H9 (cell line): Measurements from ENCODE around the gene TBCC. TPM values are rescaled to one million over a fixed set of nuclear protein-coding genes. Genes with fewer than 3 reads are reported as not detected.

Experiments used
- DNase-seq: peaks from one replicate; pipeline ENCODE4 v3.0.0-alpha.2; 2017
- H2AFZ ChIP-seq: one replicate; pipeline ENCODE4 v1.6.1; 2013; ENCODE audit warnings: mild to moderate bottlenecking, low read length, control low read depth, moderate library complexity
- H2AK5ac ChIP-seq: 2 replicates; pipeline ENCODE4 v1.6.1; 2013; ENCODE audit warnings: low read length, control low read depth, mixed read lengths; ENCODE audit not compliant: insufficient read length
- H2BK120ac ChIP-seq: one replicate; pipeline ENCODE4 v1.6.1; 2013; ENCODE audit warnings: low read depth, mild to moderate bottlenecking, low read length, control low read depth, inconsistent platforms; ENCODE audit not compliant: poor library complexity, severe bottlenecking
- H2BK12ac ChIP-seq: 2 replicates; pipeline ENCODE4 v1.6.1; 2013; ENCODE audit warnings: low read length, control low read depth, mixed read lengths, low read depth; ENCODE audit not compliant: insufficient read length
- H2BK15ac ChIP-seq: 2 replicates; pipeline ENCODE4 v1.6.1; 2013; ENCODE audit warnings: low read depth, low read length, control low read depth
- H2BK20ac ChIP-seq: one replicate; pipeline ENCODE4 v1.6.1; 2013; ENCODE audit warnings: low read depth, mild to moderate bottlenecking, low read length, control low read depth, inconsistent platforms; ENCODE audit not compliant: poor library complexity, severe bottlenecking
- H2BK5ac ChIP-seq: 2 replicates; pipeline ENCODE4 v1.6.1; 2013; ENCODE audit warnings: low read length, control low read depth, mixed read lengths; ENCODE audit not compliant: insufficient read length
- H3K14ac ChIP-seq: 2 replicates; pipeline ENCODE4 v1.6.1; 2013; ENCODE audit warnings: low read length, control low read depth; ENCODE audit not compliant: insufficient read depth
- H3K18ac ChIP-seq: 2 replicates; pipeline ENCODE4 v1.6.1; 2013; ENCODE audit warnings: low read depth, mild to moderate bottlenecking, mixed read lengths, low read length, control low read depth; ENCODE audit not compliant: insufficient read length
- H3K23ac ChIP-seq: 2 replicates; pipeline ENCODE4 v1.6.1; 2013; ENCODE audit warnings: low read length, control low read depth, mixed read lengths, low read depth; ENCODE audit not compliant: insufficient read length
- H3K23me2 ChIP-seq: 2 replicates; pipeline ENCODE4 v1.6.1; 2013; ENCODE audit warnings: low read depth, mild to moderate bottlenecking, mixed read lengths, low read length, control low read depth; ENCODE audit not compliant: insufficient read length, poor library complexity, severe bottlenecking
- H3K27ac ChIP-seq: 2 replicates; pipeline ENCODE4 v1.5.1; 2013; ENCODE audit warnings: low read length, control low read depth, mixed read lengths, low read depth; ENCODE audit not compliant: insufficient read length
- H3K27me3 ChIP-seq: 2 replicates; pipeline ENCODE4 v1.6.1; 2013; ENCODE audit warnings: low read length, control low read depth, inconsistent platforms; ENCODE audit not compliant: insufficient read depth
- H3K4ac ChIP-seq: 2 replicates; pipeline ENCODE4 v1.6.1; 2013; ENCODE audit warnings: low read depth, mild to moderate bottlenecking, control low read depth, inconsistent platforms, low read length, moderate library complexity
- H3K4me1 ChIP-seq: 2 replicates; pipeline ENCODE4 v1.6.1; 2013; ENCODE audit warnings: low read length, control low read depth, inconsistent platforms; ENCODE audit not compliant: insufficient read depth
- H3K4me2 ChIP-seq: 2 replicates; pipeline ENCODE4 v1.6.1; 2013; ENCODE audit warnings: low read length, control low read depth, mixed read lengths; ENCODE audit not compliant: insufficient read length, insufficient read depth
- H3K56ac ChIP-seq: 2 replicates; pipeline ENCODE4 v1.6.1; 2013; ENCODE audit warnings: low read depth, mild to moderate bottlenecking, mixed read lengths, low read length, control low read depth; ENCODE audit not compliant: insufficient read length
- H3K79me1 ChIP-seq: 2 replicates; pipeline ENCODE4 v1.6.1; 2013; ENCODE audit warnings: low read depth, mild to moderate bottlenecking, moderate library complexity, low read length, control low read depth, inconsistent platforms; ENCODE audit not compliant: insufficient read depth, poor library complexity, severe bottlenecking
- H3K79me2 ChIP-seq: 2 replicates; pipeline ENCODE4 v1.6.1; 2013; ENCODE audit warnings: low read length, control low read depth, inconsistent platforms; ENCODE audit not compliant: insufficient read depth
- H3K9ac ChIP-seq: 2 replicates; pipeline ENCODE4 v1.6.1; 2013; ENCODE audit warnings: low read length, control low read depth, mixed read lengths; ENCODE audit not compliant: insufficient read length; ENCODE audit errors: extremely low read depth
- H3K9me3 ChIP-seq: one replicate; pipeline ENCODE4 v1.6.1; 2013; ENCODE audit warnings: low read depth, low read length, inconsistent platforms; ENCODE audit not compliant: control insufficient read depth
- H3T11ph ChIP-seq: one replicate; pipeline ENCODE4 v1.6.1; 2013; ENCODE audit warnings: mild to moderate bottlenecking, low read length, control low read depth, inconsistent platforms
- H4K20me1 ChIP-seq: one replicate; pipeline ENCODE4 v1.6.1; 2013; ENCODE audit not compliant: control insufficient read depth, insufficient read length, insufficient read depth
- H4K5ac ChIP-seq: 2 replicates; pipeline ENCODE4 v1.6.1; 2013; ENCODE audit warnings: low read depth, mild to moderate bottlenecking, mixed read lengths, low read length, control low read depth; ENCODE audit not compliant: insufficient read length
- H4K8ac ChIP-seq: replicated peaks from 2 replicates; pipeline ENCODE4 v1.6.1; 2013; ENCODE audit warnings: low read length, control low read depth, mixed read lengths, low read depth; ENCODE audit not compliant: insufficient read length
- H4K91ac ChIP-seq: 2 replicates; pipeline ENCODE4 v1.6.1; 2013; ENCODE audit warnings: low read depth, mild to moderate bottlenecking, moderate library complexity, mixed read lengths, low read length, control low read depth; ENCODE audit not compliant: insufficient read length
- H3K27ac Mint-ChIP-seq, 3 experiments: 2 replicates in 2 of 3; 3 replicates in 1 of 3; pipeline ENCODE4 v1.8.0; 2020 to 2021; ENCODE audit warnings: mixed read lengths in 3 of 3, mild to moderate bottlenecking in 1 of 3, moderate library complexity in 1 of 3
- H3K27me3 Mint-ChIP-seq: 2 replicates; pipeline ENCODE4 v1.8.0; 2021; ENCODE audit warnings: low read depth, mild to moderate bottlenecking, moderate library complexity, mixed read lengths
- H3K36me3 Mint-ChIP-seq, 3 experiments: 2 replicates in 2 of 3; 3 replicates in 1 of 3; pipeline ENCODE4 v1.8.0; 2020 to 2021; ENCODE audit warnings: low read depth in 3 of 3, mixed read lengths in 3 of 3; ENCODE audit not compliant: insufficient read depth in 1 of 3
- H3K4me1 Mint-ChIP-seq, 2 experiments: 2 replicates each; pipeline ENCODE4 v1.8.0; 2020; ENCODE audit warnings: mixed read lengths in 2 of 2
- H3K4me3 Mint-ChIP-seq, 2 experiments: 2 replicates in 1 of 2; 3 replicates in 1 of 2; pipeline ENCODE4 v1.8.0; 2020 to 2021; ENCODE audit warnings: mild to moderate bottlenecking in 2 of 2, mixed read lengths in 2 of 2, moderate library complexity in 1 of 2
- H3K9me3 Mint-ChIP-seq, 2 experiments: 2 replicates in 1 of 2; 3 replicates in 1 of 2; pipeline ENCODE4 v1.8.0; 2020; ENCODE audit warnings: mild to moderate bottlenecking in 2 of 2, mixed read lengths in 2 of 2, moderate library complexity in 1 of 2
- WGBS: extraction: QIAGEN DNeasy Blood & Tissue Kit; methylation state at CpG from one replicate; pipeline ENCODE4 v1.1.7; 2013; ENCODE audit warnings: missing lambda C conversion rate, low lambda C conversion rate, mixed read lengths; ENCODE audit not compliant: insufficient read length; ENCODE audit errors: extremely low coverage; 5-methylcytosine and 5-hydroxymethylcytosine counted together
- long read RNA-seq: library from polyadenylated mRNA; unstranded; transcript quantifications from one replicate; pipeline ENCODE4 v2.0.0, GENCODE V29; 2020
- total RNA-seq: library from RNA; stranded (reverse); gene quantifications from 2 replicates; pipeline ENCODE4 v1.2.1, GENCODE V29; 2021
- TF ChIP-seq, protein P1 (sequence below): fragments of 200-600 bp; sonication (generic); conservative IDR thresholded peaks from 3 replicates; pipeline ENCODE4 v1.8.0; 2021; ENCODE audit warnings: antibody characterized with exemption, mild to moderate bottlenecking

The TBCC gene
- total RNA-seq, result 25.6 and 30.2 TPM in 2 replicates
- long read RNA-seq, transcript TBCC-201 (1 exons, 1,616 nt), result major isoform, 310 of 310 reads
- long read RNA-seq, partial matches to known transcripts, result 0 of 310 reads
- long read RNA-seq, other reads (novel, unspliced or antisense), result 0 of 310 reads

DNA sequence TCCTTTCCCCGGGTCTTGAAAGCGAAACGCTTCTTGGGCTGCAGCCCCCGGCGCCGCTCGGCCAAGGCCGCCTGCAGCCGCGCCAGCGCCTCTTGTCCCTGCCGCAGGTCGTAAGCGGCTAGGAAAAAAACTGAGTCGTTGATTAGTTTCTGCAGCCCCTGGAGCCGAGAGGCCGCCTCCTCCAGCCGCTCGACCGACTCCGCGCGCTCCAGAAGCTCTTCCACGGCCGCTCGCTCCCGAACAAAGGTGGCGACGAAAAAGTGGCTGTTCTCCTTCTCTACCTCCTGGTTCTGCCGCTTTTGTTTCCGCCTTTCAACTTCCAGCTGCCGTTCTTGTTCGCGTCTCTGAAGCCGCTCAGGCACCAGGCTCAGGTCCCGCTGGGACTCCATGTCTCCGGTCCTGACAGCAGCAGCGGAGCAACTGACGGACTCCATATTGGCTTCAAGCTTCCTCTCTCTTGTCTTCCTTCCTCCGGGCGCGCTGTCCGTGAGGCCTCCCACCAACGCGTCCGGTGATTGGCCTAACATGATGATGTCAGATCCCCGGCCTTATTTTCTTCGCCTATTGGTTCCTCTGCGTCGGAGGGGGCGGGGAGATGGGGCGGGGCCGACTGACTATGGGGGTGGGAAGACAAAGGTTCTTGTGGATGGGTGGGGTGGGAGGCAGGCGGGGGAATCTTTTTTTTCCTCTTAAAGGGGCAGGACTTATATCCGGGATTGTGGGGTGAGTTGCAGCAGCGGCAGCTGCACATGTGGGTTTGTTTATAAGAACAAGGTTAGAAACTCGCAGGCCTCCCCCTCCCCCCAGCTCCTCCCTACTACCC is at the start of gene TBCC:
Gene TBCC, minus strand, starts transcription at position 464 of the 823 bp plus-strand sequence. Its CDS starts 30 bp downstream, at position 434.
- no peaks in the 10 kb centered on the region for H4K20me1 ChIP-seq
- H3K56ac ChIP-seq, result no peak within 1 kb of the TSS
- H2BK12ac ChIP-seq, result no peak within 1 kb of the TSS
- H2BK15ac ChIP-seq, result no peak within 1 kb of the TSS; the same call in 1 of the 2 replicates
- peaks cover 12 to 20% of the 10 kb centered on the region in 2 experiments for H3K4me1 Mint-ChIP-seq
- no peak within 1 kb of the TSS for H4K91ac ChIP-seq
- no peak within 1 kb of the TSS for H3T11ph ChIP-seq
- H3K18ac ChIP-seq, result peak within 1 kb of the TSS; percentile 97
- H3K27me3 ChIP-seq, result no peaks in the 10 kb centered on the region
- H3K9me3 ChIP-seq, result no peaks in the 10 kb centered on the region
- peaks cover 2 to 4% (median 4%) of the 10 kb centered on the region in 3 experiments; a peak in 6 of 7 replicates for H3K36me3 Mint-ChIP-seq
- TF ChIP-seq, protein P1, sequence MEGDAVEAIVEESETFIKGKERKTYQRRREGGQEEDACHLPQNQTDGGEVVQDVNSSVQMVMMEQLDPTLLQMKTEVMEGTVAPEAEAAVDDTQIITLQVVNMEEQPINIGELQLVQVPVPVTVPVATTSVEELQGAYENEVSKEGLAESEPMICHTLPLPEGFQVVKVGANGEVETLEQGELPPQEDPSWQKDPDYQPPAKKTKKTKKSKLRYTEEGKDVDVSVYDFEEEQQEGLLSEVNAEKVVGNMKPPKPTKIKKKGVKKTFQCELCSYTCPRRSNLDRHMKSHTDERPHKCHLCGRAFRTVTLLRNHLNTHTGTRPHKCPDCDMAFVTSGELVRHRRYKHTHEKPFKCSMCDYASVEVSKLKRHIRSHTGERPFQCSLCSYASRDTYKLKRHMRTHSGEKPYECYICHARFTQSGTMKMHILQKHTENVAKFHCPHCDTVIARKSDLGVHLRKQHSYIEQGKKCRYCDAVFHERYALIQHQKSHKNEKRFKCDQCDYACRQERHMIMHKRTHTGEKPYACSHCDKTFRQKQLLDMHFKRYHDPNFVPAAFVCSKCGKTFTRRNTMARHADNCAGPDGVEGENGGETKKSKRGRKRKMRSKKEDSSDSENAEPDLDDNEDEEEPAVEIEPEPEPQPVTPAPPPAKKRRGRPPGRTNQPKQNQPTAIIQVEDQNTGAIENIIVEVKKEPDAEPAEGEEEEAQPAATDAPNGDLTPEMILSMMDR, result no peak
- WGBS, result no CpG with 5 or more reads among the region's 57 CpGs
- peak within 1 kb of the TSS; percentile 98 to 100 for H3K4me3 Mint-ChIP-seq
- peak within 1 kb of the TSS; percentile 90 for H3K27ac ChIP-seq
- no peak within 1 kb of the TSS for H3K4ac ChIP-seq
- peaks cover 6% of the 10 kb centered on the region; the same call in 1 of the 2 replicates for H3K79me2 ChIP-seq
- peaks cover 8% of the 10 kb centered on the region for H3K79me1 ChIP-seq
- H3K23ac ChIP-seq, result no peak within 1 kb of the TSS
- peak; percentile 98 for DNase-seq
- H3K9me3 Mint-ChIP-seq, result no peaks in the 10 kb centered on the region
- peak within 1 kb of the TSS; percentile 96 to 100 (median 99) for H3K27ac Mint-ChIP-seq
- H3K23me2 ChIP-seq, result peaks cover 23% of the 10 kb centered on the region
- no peak within 1 kb of the TSS for H4K5ac ChIP-seq
- peak within 1 kb of the TSS; percentile 94 for H3K14ac ChIP-seq
- H4K8ac ChIP-seq, result no peak within 1 kb of the TSS
- H3K9ac ChIP-seq, result peak within 1 kb of the TSS; percentile 98
- no peaks in the 10 kb centered on the region for H3K27me3 Mint-ChIP-seq
- H2AK5ac ChIP-seq, result no peak within 1 kb of the TSS
- no peak within 1 kb of the TSS for H2BK20ac ChIP-seq
- H3K4me2 ChIP-seq, result peak within 1 kb of the TSS; percentile 90
- no peak within 1 kb of the TSS for H2AFZ ChIP-seq
- no peaks in the 10 kb centered on the region for H3K4me1 ChIP-seq
- no peak within 1 kb of the TSS for H2BK5ac ChIP-seq
- peak within 1 kb of the TSS; percentile 56 for H2BK120ac ChIP-seq
